Measurements from ENCODE around the gene DCHS2. TPM values are rescaled to one million over a fixed set of nuclear protein-coding genes. Genes with fewer than 3 reads are reported as not detected.

The DCHS2 gene
- total RNA-seq, 4 donors from 2014 or later, result 0.53 to 1.5 (median 0.57) TPM; not detected in 1

DNA sequence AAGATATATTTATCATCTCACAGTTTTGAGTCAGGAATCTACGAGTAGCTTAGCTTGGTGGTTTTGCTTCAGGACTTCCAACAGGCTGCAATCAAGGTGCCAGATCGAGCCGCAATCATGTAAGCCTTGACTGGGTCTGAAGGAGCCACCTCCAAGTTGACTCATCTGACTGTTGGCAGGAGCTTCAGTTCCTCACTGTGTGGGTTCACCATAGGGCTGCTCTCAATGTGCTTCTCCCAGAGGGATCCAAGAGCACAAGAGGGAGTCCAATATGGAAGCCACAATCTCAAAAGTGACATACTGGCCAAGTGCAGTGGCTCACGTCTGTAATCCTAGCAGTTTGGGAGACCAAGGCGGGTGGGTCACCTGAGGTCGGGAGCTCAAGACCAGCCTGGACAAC lies 26.5 kb downstream of the DCHS2 start:
- WGBS, 2 donors, result 40 to 54% methylated on average over 1 to 4 of the region's 6 CpGs
- intact Hi-C loops (cut with DNase I), result no loop called here
- H3K27me3 ChIP-seq, result no peaks in the 10 kb centered on the region
- H3K4me3 ChIP-seq, result no peak overlapping the region
- H3K9me3 ChIP-seq, result no peaks in the 10 kb centered on the region
- H3K4me1 ChIP-seq, result peaks cover 0 to 5% (median 0%) of the 10 kb centered on the region in 3 donors
- no peak for TF ChIP-seq POLR2A (IDR thresholded peaks at IDR 0.05)
- TF ChIP-seq, protein P1, sequence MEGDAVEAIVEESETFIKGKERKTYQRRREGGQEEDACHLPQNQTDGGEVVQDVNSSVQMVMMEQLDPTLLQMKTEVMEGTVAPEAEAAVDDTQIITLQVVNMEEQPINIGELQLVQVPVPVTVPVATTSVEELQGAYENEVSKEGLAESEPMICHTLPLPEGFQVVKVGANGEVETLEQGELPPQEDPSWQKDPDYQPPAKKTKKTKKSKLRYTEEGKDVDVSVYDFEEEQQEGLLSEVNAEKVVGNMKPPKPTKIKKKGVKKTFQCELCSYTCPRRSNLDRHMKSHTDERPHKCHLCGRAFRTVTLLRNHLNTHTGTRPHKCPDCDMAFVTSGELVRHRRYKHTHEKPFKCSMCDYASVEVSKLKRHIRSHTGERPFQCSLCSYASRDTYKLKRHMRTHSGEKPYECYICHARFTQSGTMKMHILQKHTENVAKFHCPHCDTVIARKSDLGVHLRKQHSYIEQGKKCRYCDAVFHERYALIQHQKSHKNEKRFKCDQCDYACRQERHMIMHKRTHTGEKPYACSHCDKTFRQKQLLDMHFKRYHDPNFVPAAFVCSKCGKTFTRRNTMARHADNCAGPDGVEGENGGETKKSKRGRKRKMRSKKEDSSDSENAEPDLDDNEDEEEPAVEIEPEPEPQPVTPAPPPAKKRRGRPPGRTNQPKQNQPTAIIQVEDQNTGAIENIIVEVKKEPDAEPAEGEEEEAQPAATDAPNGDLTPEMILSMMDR (IDR thresholded peaks at IDR 0.05), result no peak
- no peak for DNase-seq
- no peak overlapping the region for H3K27ac ChIP-seq
- no peaks in the 10 kb centered on the region for H3K36me3 ChIP-seq

GRCh38 chr4:154464654-154465053 lies 26.9 kb downstream of the DCHS2 start:
- H3K27ac ChIP-seq, result no peak overlapping the region
- H3K36me3 ChIP-seq, result no peaks in the 10 kb centered on the region
- 60 to 83% methylated on average over 1 of the region's 1 CpG for WGBS, 2 donors
- H3K9me3 ChIP-seq, result no peaks in the 10 kb centered on the region
- no peak overlapping the region for H3K4me3 ChIP-seq
- no peak for DNase-seq
- no peak for TF ChIP-seq POLR2A (IDR thresholded peaks at IDR 0.05)
- TF ChIP-seq, protein P1 (IDR thresholded peaks at IDR 0.05), result no peak
- no peaks in the 10 kb centered on the region for H3K27me3 ChIP-seq
- intact Hi-C loops (cut with DNase I), result no loop called here
- H3K4me1 ChIP-seq, result peaks cover 0 to 5% (median 0%) of the 10 kb centered on the region in 3 donors

GRCh38 chr4:154462081-154462810 lies 29.4 kb downstream of the DCHS2 start:
- intact Hi-C loops (cut with DNase I), result no loop called here
- H3K4me1 ChIP-seq, result no peaks in the 10 kb centered on the region
- H3K36me3 ChIP-seq, result no peaks in the 10 kb centered on the region
- DNase-seq, result no peak
- 82 to 86% methylated on average over 3 of the region's 3 CpGs for WGBS, 2 donors
- H3K27ac ChIP-seq, result no peak overlapping the region
- H3K4me3 ChIP-seq, result no peak overlapping the region
- TF ChIP-seq, protein P1 (IDR thresholded peaks at IDR 0.05), result no peak
- no peak for TF ChIP-seq POLR2A (IDR thresholded peaks at IDR 0.05)
- H3K27me3 ChIP-seq, result no peaks in the 10 kb centered on the region
- H3K9me3 ChIP-seq, result no peaks in the 10 kb centered on the region

DNA sequence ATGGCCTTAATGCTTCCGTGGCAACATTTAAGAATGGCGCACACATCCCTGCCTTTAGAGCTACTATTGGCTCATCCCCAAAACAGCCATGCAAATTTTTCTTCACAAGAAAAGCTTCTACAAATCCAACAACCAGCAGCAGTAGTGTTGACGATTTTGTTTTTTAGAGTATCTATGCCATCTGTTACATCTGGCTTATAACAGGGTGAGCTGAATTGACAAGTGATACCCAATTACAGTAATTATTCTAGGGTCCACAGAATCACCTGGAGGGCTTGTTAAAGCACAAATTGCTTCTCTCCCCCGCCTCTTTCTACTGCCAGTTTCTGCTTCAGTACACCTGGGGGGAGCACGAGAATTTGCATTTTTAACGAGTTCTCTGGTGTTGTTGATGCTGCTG lies 34.1 kb downstream of the DCHS2 start:
- H3K27me3 ChIP-seq, result no peaks in the 10 kb centered on the region
- intact Hi-C loops (cut with DNase I), result no loop called here
- H3K9me3 ChIP-seq, result no peaks in the 10 kb centered on the region
- TF ChIP-seq, protein P1 (IDR thresholded peaks at IDR 0.05), result no peak
- no peak for TF ChIP-seq POLR2A (IDR thresholded peaks at IDR 0.05)
- H3K4me1 ChIP-seq, result no peaks in the 10 kb centered on the region
- DNase-seq, result no peak
- H3K27ac ChIP-seq, result no peak overlapping the region
- H3K36me3 ChIP-seq, result no peaks in the 10 kb centered on the region
- no peak overlapping the region for H3K4me3 ChIP-seq
- 78 to 84% methylated on average over 6 of the region's 6 CpGs for whole genome bisulfite sequencing, 2 donors

DNA sequence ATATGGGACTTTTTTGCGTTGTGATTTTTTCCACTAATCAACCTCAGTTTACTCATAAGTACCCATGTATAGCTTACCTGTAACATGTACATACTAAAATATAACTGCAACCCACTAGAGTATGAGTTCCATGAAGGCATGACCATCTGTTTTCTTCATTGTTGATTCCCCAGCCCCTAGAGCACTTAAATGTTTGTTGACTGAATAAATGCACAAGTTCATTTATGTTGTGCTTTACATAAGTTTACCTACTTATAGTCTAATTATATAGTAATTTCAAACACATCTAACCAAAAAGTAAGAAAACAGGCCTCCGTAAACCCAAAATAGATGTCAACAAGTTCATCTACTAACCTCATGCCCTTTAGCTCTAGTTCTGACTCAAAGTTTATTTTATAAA lies 34.7 kb downstream of the DCHS2 start:
- H3K9me3 ChIP-seq, result no peaks in the 10 kb centered on the region
- H3K27ac ChIP-seq, result no peak overlapping the region
- no peak for DNase-seq
- no peak overlapping the region for H3K4me3 ChIP-seq
- H3K36me3 ChIP-seq, result no peaks in the 10 kb centered on the region
- no peak for TF ChIP-seq POLR2A (IDR thresholded peaks at IDR 0.05)
- TF ChIP-seq, protein P1 (IDR thresholded peaks at IDR 0.05), result no peak
- 96 to 98% methylated on average over 2 of the region's 2 CpGs for WGBS, 2 donors
- H3K4me1 ChIP-seq, result no peaks in the 10 kb centered on the region
- intact Hi-C loops (cut with DNase I), result no loop called here
- H3K27me3 ChIP-seq, result no peaks in the 10 kb centered on the region

All from esophagus squamous epithelium (tissue), 5 donors.